ENCODE measurements around the gene AK8.

Gene AK8

DNA sequence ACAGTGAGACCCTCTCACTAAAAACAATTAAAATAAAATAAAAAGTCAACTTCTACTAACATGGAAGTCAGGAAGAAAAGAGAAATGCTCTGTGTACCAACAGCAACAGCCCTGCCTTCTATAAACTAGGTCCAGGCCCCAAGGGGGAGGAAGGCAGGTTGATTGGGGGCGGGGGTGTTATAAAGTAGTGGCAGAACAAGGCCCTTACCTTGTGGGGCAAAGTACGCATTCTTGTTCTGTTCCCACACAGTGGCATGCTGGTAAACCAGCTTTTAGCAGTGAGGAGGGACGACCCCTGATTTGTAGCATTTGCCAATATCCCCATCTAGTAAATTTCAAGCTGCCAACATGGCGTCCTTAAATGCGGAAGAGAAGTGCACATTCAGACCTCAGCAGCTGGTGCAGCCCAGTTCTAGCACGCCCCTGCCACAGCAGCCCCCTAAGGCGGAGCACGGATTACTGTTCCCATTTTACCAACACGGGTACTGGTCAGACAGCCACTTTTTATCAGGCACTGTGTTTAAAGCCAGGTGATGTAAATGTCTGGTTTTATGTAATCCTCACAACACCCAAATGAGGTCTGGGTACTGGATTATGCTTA is 138.3 kb downstream of the AK8 start:
- H3K4me1 ChIP-seq (ENCODE audit: insufficient read depth, low read length, severe bottlenecking), result no peaks in the 10 kb centered on the region
- H3K9me2 ChIP-seq (ENCODE audit: low read depth, low read length), result no peaks in the 10 kb centered on the region
- TF ChIP-seq CTCF (IDR thresholded peaks at IDR 0.05; ENCODE audit: low read length) (no peak), EZH2 (IDR thresholded peaks at IDR 0.05; ENCODE audit: borderline replicate concordance, low read length) (no peak)
- H3K36me3 ChIP-seq (ENCODE audit: insufficient read depth, low read length), result no peaks in the 10 kb centered on the region
- no peak overlapping the region for H3K4me3 ChIP-seq (ENCODE audit: low read depth, low read length, poor library complexity, severe bottlenecking)
- no peaks in the 10 kb centered on the region for H3K79me2 ChIP-seq (ENCODE audit: insufficient read depth, low read length)
- no peaks in the 10 kb centered on the region for H3F3A ChIP-seq (ENCODE audit: insufficient read depth, low read length)
- H3K4me2 ChIP-seq (ENCODE audit: low read length), result no peak overlapping the region
- H4K20me1 ChIP-seq (ENCODE audit: insufficient read depth, low read length), result no peaks in the 10 kb centered on the region
- no peak overlapping the region for H3K9ac ChIP-seq (ENCODE audit: low read length)
- no peaks in the 10 kb centered on the region for H3K9me3 ChIP-seq (ENCODE audit: low read length)
- H3K27me3 ChIP-seq (ENCODE audit: insufficient read depth, low read length), result no peaks in the 10 kb centered on the region
- no peak overlapping the region for H3K27ac ChIP-seq (ENCODE audit: low read depth, low read length, poor library complexity, severe bottlenecking)
- H2AFZ ChIP-seq (ENCODE audit: low read length), result no peak overlapping the region

DNA sequence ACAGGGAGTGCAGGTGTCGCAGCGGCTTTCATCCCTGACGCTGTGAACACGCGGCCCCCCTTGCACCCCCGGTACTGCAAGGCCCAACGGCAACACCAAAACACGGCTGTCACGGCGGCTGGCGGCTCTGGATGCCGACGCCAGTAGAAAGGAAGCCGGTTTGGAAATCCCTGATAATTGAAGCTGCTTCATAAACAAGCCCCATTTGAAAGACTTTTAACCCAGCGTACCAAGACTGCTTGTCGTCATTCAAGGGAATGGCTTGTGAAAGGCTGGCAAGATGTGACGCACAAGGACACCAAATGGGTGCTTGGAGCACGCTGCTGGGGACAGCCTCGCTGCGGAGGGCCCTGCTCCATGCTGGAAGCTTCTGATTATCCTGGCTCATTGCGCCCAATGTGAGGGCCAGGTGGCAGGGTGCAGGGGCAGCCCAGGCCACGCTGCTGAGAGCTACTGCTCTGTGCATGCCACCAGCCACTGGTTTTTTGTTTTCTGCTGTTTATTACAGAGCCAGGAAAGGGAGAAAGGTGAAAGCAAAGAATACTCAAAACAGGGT is 144.7 kb downstream of the AK8 start:
- Histone ChIP-seq H3F3A (ENCODE audit: insufficient read depth, low read length) (no peaks in the 10 kb centered on the region), H2AFZ (ENCODE audit: low read length) (no peak overlapping the region), H3K9me3 (ENCODE audit: low read length) (no peaks in the 10 kb centered on the region), H3K36me3 (ENCODE audit: insufficient read depth, low read length) (no peaks in the 10 kb centered on the region), H4K20me1 (ENCODE audit: insufficient read depth, low read length) (no peaks in the 10 kb centered on the region), H3K4me2 (ENCODE audit: low read length) (no peak overlapping the region), H3K27me3 (ENCODE audit: insufficient read depth, low read length) (no peaks in the 10 kb centered on the region), H3K27ac (ENCODE audit: low read depth, low read length, poor library complexity, severe bottlenecking) (no peak overlapping the region), H3K9me2 (ENCODE audit: low read depth, low read length) (no peaks in the 10 kb centered on the region), H3K4me3 (ENCODE audit: low read depth, low read length, poor library complexity, severe bottlenecking) (no peak overlapping the region), H3K4me1 (ENCODE audit: insufficient read depth, low read length, severe bottlenecking) (no peaks in the 10 kb centered on the region), H3K9ac (ENCODE audit: low read length) (no peak overlapping the region), H3K79me2 (ENCODE audit: insufficient read depth, low read length) (no peaks in the 10 kb centered on the region)
- TF ChIP-seq CTCF (IDR thresholded peaks at IDR 0.05; ENCODE audit: low read length) (no peak), EZH2 (IDR thresholded peaks at IDR 0.05; ENCODE audit: borderline replicate concordance, low read length) (no peak)

DNA sequence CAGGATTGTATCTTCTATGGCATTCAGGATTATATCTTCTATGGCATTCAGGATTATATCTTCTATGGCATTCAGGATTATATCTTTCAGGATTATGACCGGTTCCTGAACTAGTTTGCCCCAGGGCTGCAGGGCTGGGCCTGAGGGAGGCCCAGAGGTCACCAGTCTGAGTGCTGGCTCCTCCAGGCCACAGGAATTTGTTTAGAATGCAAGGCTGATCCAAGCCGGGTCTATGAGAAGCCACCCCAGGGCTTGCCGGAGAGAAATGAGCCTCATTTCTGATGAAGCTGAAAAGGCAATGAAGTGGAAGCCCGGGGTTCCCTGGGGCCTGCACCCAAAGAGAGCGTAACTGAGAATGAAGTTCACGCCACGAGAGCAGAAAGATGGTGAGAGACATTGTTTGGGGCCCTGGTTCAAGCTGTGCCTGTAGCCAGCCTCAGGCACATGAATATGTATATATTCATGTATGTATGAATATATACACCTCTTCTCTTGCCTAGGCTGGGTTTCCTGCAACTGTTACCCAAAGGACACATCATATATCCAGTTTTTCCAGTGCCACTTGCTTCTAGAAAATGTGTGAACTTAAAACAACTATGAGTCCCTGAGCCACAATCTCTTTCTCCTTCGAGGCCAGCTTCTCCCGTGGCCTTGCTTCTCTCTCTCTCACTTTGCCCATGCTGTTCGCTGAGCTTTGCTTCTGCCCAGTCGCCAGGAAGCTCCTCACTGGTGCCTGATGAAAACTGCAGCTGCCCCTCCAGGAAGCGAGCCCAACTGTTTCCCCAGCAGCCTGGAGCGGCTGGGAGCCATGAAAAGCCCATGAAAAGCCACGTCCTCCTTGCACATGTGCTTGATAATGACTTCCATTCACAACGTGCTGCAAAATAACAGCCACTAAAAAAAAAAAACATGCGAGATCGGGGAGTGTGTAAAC is 145.5 kb downstream of the AK8 start:
- TF ChIP-seq CTCF (IDR thresholded peaks at IDR 0.05; ENCODE audit: low read length) (no peak), EZH2 (IDR thresholded peaks at IDR 0.05; ENCODE audit: borderline replicate concordance, low read length) (no peak)
- Histone ChIP-seq H3K4me2 (ENCODE audit: low read length) (no peak overlapping the region), H3K27ac (ENCODE audit: low read depth, low read length, poor library complexity, severe bottlenecking) (no peak overlapping the region), H3K79me2 (ENCODE audit: insufficient read depth, low read length) (no peaks in the 10 kb centered on the region), H3K9me3 (ENCODE audit: low read length) (no peaks in the 10 kb centered on the region), H3K4me3 (ENCODE audit: low read depth, low read length, poor library complexity, severe bottlenecking) (no peak overlapping the region), H3K27me3 (ENCODE audit: insufficient read depth, low read length) (no peaks in the 10 kb centered on the region), H3F3A (ENCODE audit: insufficient read depth, low read length) (no peaks in the 10 kb centered on the region), H3K9me2 (ENCODE audit: low read depth, low read length) (no peaks in the 10 kb centered on the region), H3K4me1 (ENCODE audit: insufficient read depth, low read length, severe bottlenecking) (no peaks in the 10 kb centered on the region), H3K9ac (ENCODE audit: low read length) (no peak overlapping the region), H4K20me1 (ENCODE audit: insufficient read depth, low read length) (no peaks in the 10 kb centered on the region), H3K36me3 (ENCODE audit: insufficient read depth, low read length) (no peaks in the 10 kb centered on the region), H2AFZ (ENCODE audit: low read length) (no peak overlapping the region)

Measured in OCI-LY1 (cell line).